Mesodermal cell (in vitro differentiated cells): Measurements from ENCODE around the gene ADAMTS7.
"Not testable (repeated sequence)": the region's sequence is repeated elsewhere in the genome, so short reads cannot be mapped to it uniquely, and the experiment has no call there.

Experiments used
- H3K27ac ChIP-seq: 2 replicates; pipeline ENCODE4 v1.7.0; 2013; ENCODE audit warnings: mild to moderate bottlenecking, low read depth, low read length, moderate library complexity; ENCODE audit not compliant: severe bottlenecking
- H3K36me3 ChIP-seq: 2 replicates; pipeline ENCODE4 v1.7.1; 2013; ENCODE audit warnings: mild to moderate bottlenecking, low read length, moderate library complexity; ENCODE audit not compliant: control insufficient read depth, insufficient read depth
- H3K4me1 ChIP-seq: one replicate; pipeline ENCODE4 v1.7.1; 2013; ENCODE audit warnings: mild to moderate bottlenecking, low read length; ENCODE audit not compliant: insufficient read depth, control insufficient read depth, poor library complexity, severe bottlenecking
- H3K4me3 ChIP-seq: 2 replicates; pipeline ENCODE4 v1.7.0; 2013; ENCODE audit warnings: low read length, control low read depth, mild to moderate bottlenecking; ENCODE audit not compliant: insufficient read depth, poor library complexity, severe bottlenecking; ENCODE audit errors: extremely low read depth
- H3K9me3 ChIP-seq: 2 replicates; pipeline ENCODE4 v1.7.1; 2013; ENCODE audit warnings: mild to moderate bottlenecking, low read length, moderate library complexity; ENCODE audit not compliant: control insufficient read depth
- WGBS, 2 experiments: methylation state at CpG; one replicate each; pipeline ENCODE4 v1.1.5; 2013; ENCODE audit warnings: missing lambda C conversion rate in 2 of 2; ENCODE audit not compliant: insufficient coverage in 2 of 2; 5-methylcytosine and 5-hydroxymethylcytosine counted together

The ADAMTS7 gene

GRCh38 chr15:78779975-78780374, 31.3 kb downstream of the ADAMTS7 start:
- not testable (repeated sequence) for H3K36me3 ChIP-seq, H3K27ac ChIP-seq
- WGBS, 2 experiments: no CpG with 5 or more reads among the region's 9 CpGs

GRCh38 chr15:78779176-78779785, 32.0 kb downstream of the ADAMTS7 start:
- H3K27ac ChIP-seq: not testable (repeated sequence)
- WGBS, 2 experiments: 97 to 100% methylated on average over 1 to 6 of the region's 11 CpGs

More at GRCh38 chr15:78779975-78780374, 31.3 kb downstream of the ADAMTS7 start:
- H3K9me3 ChIP-seq, H3K4me3 ChIP-seq, H3K4me1 ChIP-seq: not testable (repeated sequence)

GRCh38 chr15:78778422-78778821, 32.8 kb downstream of the ADAMTS7 start:
- no peak overlapping the region for H3K4me3 ChIP-seq
- H3K36me3 ChIP-seq: no peaks in the 10 kb centered on the region
- H3K4me1 ChIP-seq: no peaks in the 10 kb centered on the region
- H3K9me3 ChIP-seq: no peaks in the 10 kb centered on the region
- no peak overlapping the region for H3K27ac ChIP-seq
- 79 to 80% methylated on average over 4 of the region's 5 CpGs for WGBS, 2 experiments

More at GRCh38 chr15:78779176-78779785, 32.0 kb downstream of the ADAMTS7 start:
- not testable (repeated sequence) for H3K4me3 ChIP-seq, H3K36me3 ChIP-seq, H3K9me3 ChIP-seq, H3K4me1 ChIP-seq

GRCh38 chr15:78777953-78778345, 33.3 kb downstream of the ADAMTS7 start:
- H3K9me3 ChIP-seq, H3K4me1 ChIP-seq: not testable (repeated sequence)
- WGBS, 2 experiments: 89 to 96% methylated on average over 8 to 9 of the region's 12 CpGs

GRCh38 chr15:78777290-78777952, 33.8 kb downstream of the ADAMTS7 start:
- H3K36me3 ChIP-seq, H3K9me3 ChIP-seq, H3K4me3 ChIP-seq, H3K27ac ChIP-seq, H3K4me1 ChIP-seq: not testable (repeated sequence)
- WGBS, 2 experiments: 85 to 93% methylated on average over 14 to 17 of the region's 26 CpGs

More at GRCh38 chr15:78777953-78778345, 33.3 kb downstream of the ADAMTS7 start:
- H3K4me3 ChIP-seq, H3K36me3 ChIP-seq, H3K27ac ChIP-seq: not testable (repeated sequence)

GRCh38 chr15:78776046-78776925, 35.0 kb downstream of the ADAMTS7 start:
- 87 to 98% methylated on average over 3 to 12 of the region's 25 CpGs for WGBS, 2 experiments
- not testable (repeated sequence) for H3K4me1 ChIP-seq, H3K27ac ChIP-seq, H3K36me3 ChIP-seq, H3K4me3 ChIP-seq, H3K9me3 ChIP-seq

GRCh38 chr15:78775472-78775871, 35.8 kb downstream of the ADAMTS7 start:
- H3K9me3 ChIP-seq: no peaks in the 10 kb centered on the region
- 92 to 100% methylated on average over 2 to 5 of the region's 8 CpGs for WGBS, 2 experiments
- H3K27ac ChIP-seq: no peak overlapping the region
- no peak overlapping the region for H3K4me3 ChIP-seq
- no peaks in the 10 kb centered on the region for H3K36me3 ChIP-seq
- H3K4me1 ChIP-seq: no peaks in the 10 kb centered on the region

GRCh38 chr15:78774451-78774990, 36.7 kb downstream of the ADAMTS7 start:
- not testable (repeated sequence) for H3K27ac ChIP-seq, H3K4me1 ChIP-seq, H3K36me3 ChIP-seq, H3K9me3 ChIP-seq, H3K4me3 ChIP-seq
- WGBS, 2 experiments: 90% methylated on average over 10 to 12 of the region's 15 CpGs

- H3K4me3 ChIP-seq, H3K36me3 ChIP-seq, H3K27ac ChIP-seq, H3K9me3 ChIP-seq, H3K4me1 ChIP-seq: not testable (repeated sequence)
- WGBS, 2 experiments: 91 to 95% methylated on average over 13 to 21 of the region's 25 CpGs
Observed at GRCh38 chr15:78773765-78774450, 37.4 kb downstream of the ADAMTS7 start.

GRCh38 chr15:78772738-78773137, 38.5 kb downstream of the ADAMTS7 start:
- no peak overlapping the region for H3K27ac ChIP-seq
- 96 to 100% methylated on average over 3 to 4 of the region's 11 CpGs for WGBS, 2 experiments
- no peaks in the 10 kb centered on the region for H3K4me1 ChIP-seq
- H3K9me3 ChIP-seq: no peaks in the 10 kb centered on the region
- no peaks in the 10 kb centered on the region for H3K36me3 ChIP-seq
- no peak overlapping the region for H3K4me3 ChIP-seq
